PC-9 (cell line): Measurements from ENCODE around the gene DNAJC18.
"Not testable (repeated sequence)": the region's sequence is repeated elsewhere in the genome, so short reads cannot be mapped to it uniquely, and the experiment has no call there.

Experiments
- EZH2 ChIP-seq: fragments of 200-600 bp; sonication (generic); IDR thresholded peaks from 2 replicates; pipeline ENCODE4 v1.8.0; 2017; ENCODE audit warnings: antibody characterized with exemption, low read depth
- TF ChIP-seq, protein P1 (sequence below): fragments of 200-600 bp; sonication (generic); conservative IDR thresholded peaks from 2 replicates; pipeline ENCODE4 v1.6.1; 2017; ENCODE audit warnings: mixed run types, antibody characterized with exemption, mild to moderate bottlenecking, moderate library complexity

DNA sequence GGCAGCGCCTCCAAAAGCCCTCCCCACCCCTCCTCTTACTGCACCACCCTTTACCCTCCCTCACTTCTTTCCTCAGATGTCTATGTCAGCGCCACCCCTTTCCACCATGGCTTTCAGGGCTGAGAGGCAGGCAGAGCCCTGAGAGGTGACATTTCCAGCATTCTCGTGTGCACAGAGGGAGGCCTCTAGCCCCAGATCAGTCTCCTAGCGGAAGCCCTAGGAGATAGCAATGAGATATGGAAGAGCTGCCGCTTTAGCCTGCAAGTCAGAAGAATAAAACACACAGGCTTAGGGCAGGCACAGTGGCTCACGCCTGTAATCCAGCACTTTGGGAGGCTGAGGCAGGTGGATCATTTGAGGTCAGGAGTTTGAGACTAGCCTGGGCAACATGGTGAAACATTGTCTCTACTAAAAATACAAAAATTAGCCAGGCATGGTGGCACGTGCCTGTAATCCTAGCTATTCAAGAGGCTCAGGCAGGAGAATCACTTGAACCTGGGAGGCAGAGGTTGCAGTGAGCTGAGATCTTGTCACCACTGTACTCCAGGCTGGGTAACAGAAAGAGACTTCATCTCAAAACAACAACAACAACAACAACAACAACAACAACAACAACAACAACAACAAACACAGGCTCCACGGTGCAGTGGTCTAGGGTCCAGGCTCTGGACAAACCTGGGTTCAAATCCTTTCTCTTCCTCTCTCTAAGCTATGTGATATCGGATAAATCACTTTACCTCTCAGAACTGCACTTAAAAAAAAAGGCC is 39.5 kb upstream of the DNAJC18 start:
- TF ChIP-seq, protein P1, sequence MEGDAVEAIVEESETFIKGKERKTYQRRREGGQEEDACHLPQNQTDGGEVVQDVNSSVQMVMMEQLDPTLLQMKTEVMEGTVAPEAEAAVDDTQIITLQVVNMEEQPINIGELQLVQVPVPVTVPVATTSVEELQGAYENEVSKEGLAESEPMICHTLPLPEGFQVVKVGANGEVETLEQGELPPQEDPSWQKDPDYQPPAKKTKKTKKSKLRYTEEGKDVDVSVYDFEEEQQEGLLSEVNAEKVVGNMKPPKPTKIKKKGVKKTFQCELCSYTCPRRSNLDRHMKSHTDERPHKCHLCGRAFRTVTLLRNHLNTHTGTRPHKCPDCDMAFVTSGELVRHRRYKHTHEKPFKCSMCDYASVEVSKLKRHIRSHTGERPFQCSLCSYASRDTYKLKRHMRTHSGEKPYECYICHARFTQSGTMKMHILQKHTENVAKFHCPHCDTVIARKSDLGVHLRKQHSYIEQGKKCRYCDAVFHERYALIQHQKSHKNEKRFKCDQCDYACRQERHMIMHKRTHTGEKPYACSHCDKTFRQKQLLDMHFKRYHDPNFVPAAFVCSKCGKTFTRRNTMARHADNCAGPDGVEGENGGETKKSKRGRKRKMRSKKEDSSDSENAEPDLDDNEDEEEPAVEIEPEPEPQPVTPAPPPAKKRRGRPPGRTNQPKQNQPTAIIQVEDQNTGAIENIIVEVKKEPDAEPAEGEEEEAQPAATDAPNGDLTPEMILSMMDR, result not testable (repeated sequence)
- TF ChIP-seq EZH2, result not testable (repeated sequence)
